ENCODE measurements around the gene PGF. TPM values are rescaled to one million over a fixed set of nuclear protein-coding genes. Genes with fewer than 3 reads are reported as not detected.
A peak's percentile ranks its signal among the peaks of the same experiment; 100 is the strongest.

PGF gene
- total RNA-seq, 2 donors from 2014 or later, result 5.0 to 7.6 TPM

GRCh38 chr14:74950795-74951442 lies 4.5 kb downstream of the PGF start:
- no peaks in the 10 kb centered on the region for H3K9me3 Mint-ChIP-seq
- H3K27ac ChIP-seq (ENCODE audit: low read depth, low read length), result no peak overlapping the region
- peak overlapping the region; percentile 36 for H3K27ac Mint-ChIP-seq
- 82 to 93% methylated on average over 4 to 9 of the region's 9 CpGs for WGBS, 2 experiments (ENCODE audit: insufficient coverage in 1 of 2, insufficient read length in 1 of 2)
- H3K27me3 Mint-ChIP-seq (ENCODE audit: insufficient read depth), result peaks cover 4% of the 10 kb centered on the region
- no peaks in the 10 kb centered on the region for H3K36me3 Mint-ChIP-seq (ENCODE audit: low read depth)
- no peak overlapping the region for H3K9ac ChIP-seq (ENCODE audit: extremely low read depth, low read length, poor library complexity, severe bottlenecking)
- peaks cover 20% of the 10 kb centered on the region for H3K4me1 Mint-ChIP-seq
- H3K4me3 Mint-ChIP-seq, result no peak overlapping the region
- no peak for DNase-seq
- no peaks in the 10 kb centered on the region for H3K9me3 ChIP-seq (ENCODE audit: control insufficient read depth, low read length)
- peaks cover 11% of the 10 kb centered on the region for H3K4me1 ChIP-seq (ENCODE audit: control insufficient read depth, insufficient read depth, low read length)
- H3K4me3 ChIP-seq (ENCODE audit: low read length), result no peak overlapping the region
- H3K36me3 ChIP-seq (ENCODE audit: control insufficient read depth, insufficient read depth, low read length), result no peaks in the 10 kb centered on the region
- peaks cover 17% of the 10 kb centered on the region for H3K27me3 ChIP-seq (ENCODE audit: control insufficient read depth, insufficient read depth, low read length, poor library complexity, severe bottlenecking)
- TF ChIP-seq CTCF (conservative IDR thresholded peaks at IDR 0.05), result no peak

- Histone ChIP-seq H3K36me3 (ENCODE audit: control insufficient read depth, insufficient read depth, low read length) (no peaks in the 10 kb centered on the region), H3K4me3 (ENCODE audit: low read length) (no peak overlapping the region), H3K27ac (ENCODE audit: low read depth, low read length) (no peak overlapping the region), H3K9me3 (ENCODE audit: control insufficient read depth, low read length) (no peaks in the 10 kb centered on the region), H3K4me1 (ENCODE audit: control insufficient read depth, insufficient read depth, low read length) (peaks cover 11% of the 10 kb centered on the region), H3K27me3 (ENCODE audit: control insufficient read depth, insufficient read depth, low read length, poor library complexity, severe bottlenecking) (peaks cover 10% of the 10 kb centered on the region), H3K9ac (ENCODE audit: extremely low read depth, low read length, poor library complexity, severe bottlenecking) (no peak overlapping the region)
- Mint-ChIP-seq H3K9me3 (no peaks in the 10 kb centered on the region), H3K4me3 (no peak overlapping the region), H3K36me3 (ENCODE audit: low read depth) (no peaks in the 10 kb centered on the region), H3K27ac (peak overlapping the region; percentile 32), H3K27me3 (ENCODE audit: insufficient read depth) (peaks cover 2% of the 10 kb centered on the region), H3K4me1 (peaks cover 20% of the 10 kb centered on the region)
- TF ChIP-seq CTCF (conservative IDR thresholded peaks at IDR 0.05), result no peak
- WGBS, 2 experiments (ENCODE audit: insufficient coverage in 1 of 2, insufficient read length in 1 of 2), result 93% methylated on average over 10 to 17 of the region's 17 CpGs
- no peak for DNase-seq
Observed at GRCh38 chr14:74949859-74950573, 5.4 kb downstream of the PGF start.

- Histone ChIP-seq H3K27ac (ENCODE audit: low read depth, low read length) (no peak overlapping the region), H3K4me1 (ENCODE audit: control insufficient read depth, insufficient read depth, low read length) (peaks cover 11% of the 10 kb centered on the region), H3K4me3 (ENCODE audit: low read length) (no peak overlapping the region), H3K36me3 (ENCODE audit: control insufficient read depth, insufficient read depth, low read length) (no peaks in the 10 kb centered on the region), H3K9me3 (ENCODE audit: control insufficient read depth, low read length) (no peaks in the 10 kb centered on the region), H3K9ac (ENCODE audit: extremely low read depth, low read length, poor library complexity, severe bottlenecking) (no peak overlapping the region), H3K27me3 (ENCODE audit: control insufficient read depth, insufficient read depth, low read length, poor library complexity, severe bottlenecking) (peaks cover 1% of the 10 kb centered on the region)
- DNase-seq, result no peak
- H3K4me1 Mint-ChIP-seq, result peaks cover 20% of the 10 kb centered on the region
- H3K27me3 Mint-ChIP-seq (ENCODE audit: insufficient read depth), result no peaks in the 10 kb centered on the region
- WGBS, 2 experiments (ENCODE audit: insufficient coverage in 1 of 2, insufficient read length in 1 of 2), result 94 to 96% methylated on average over 7 to 16 of the region's 16 CpGs
- H3K4me3 Mint-ChIP-seq, result no peak overlapping the region
- no peak for TF ChIP-seq CTCF (conservative IDR thresholded peaks at IDR 0.05)
- no peaks in the 10 kb centered on the region for H3K9me3 Mint-ChIP-seq
- H3K36me3 Mint-ChIP-seq (ENCODE audit: low read depth), result no peaks in the 10 kb centered on the region
- no peak overlapping the region for H3K27ac Mint-ChIP-seq
Observed at GRCh38 chr14:74949191-74949601, 6.2 kb downstream of the PGF start.

All from endodermal cell (in vitro differentiated cells).